Ishikawa (cell line): ENCODE data around the gene ANGPTL7.

Source experiments
- CEBPB ChIP-seq: IDR thresholded peaks from 2 replicates; pipeline ENCODE4 v1.6.1; 2012
- CREB1 ChIP-seq: IDR thresholded peaks from 2 replicates; pipeline ENCODE4 v1.6.1; 2012; ENCODE audit warnings: low read depth
- EGR1 ChIP-seq: IDR thresholded peaks from 2 replicates; pipeline ENCODE4 v1.6.1; 2012
- EP300 ChIP-seq: IDR thresholded peaks from 2 replicates; pipeline ENCODE4 v1.6.1; 2012; ENCODE audit warnings: borderline replicate concordance
- FOXM1 ChIP-seq: IDR thresholded peaks from 2 replicates; pipeline ENCODE4 v1.6.1; 2012; ENCODE audit warnings: low read depth, borderline replicate concordance
- NFIC ChIP-seq: IDR thresholded peaks from 2 replicates; pipeline ENCODE4 v1.6.1; 2012
- RAD21 ChIP-seq: IDR thresholded peaks from 2 replicates; pipeline ENCODE4 v1.6.1; 2012; ENCODE audit warnings: low read depth
- TAF1 ChIP-seq: IDR thresholded peaks from 2 replicates; pipeline ENCODE4 v1.6.1; 2012; ENCODE audit warnings: low read depth, mild to moderate bottlenecking
- TCF12 ChIP-seq: IDR thresholded peaks from 2 replicates; pipeline ENCODE4 v1.6.1; 2012; ENCODE audit warnings: low read depth
- TEAD4 ChIP-seq: IDR thresholded peaks from 2 replicates; pipeline ENCODE4 v1.6.1; 2012
- YY1 ChIP-seq: IDR thresholded peaks from 2 replicates; pipeline ENCODE4 v1.6.1; 2012; ENCODE audit warnings: low read depth
- ZBTB7A ChIP-seq: IDR thresholded peaks from 2 replicates; pipeline ENCODE4 v1.6.1; 2012; ENCODE audit warnings: low read depth
- TF ChIP-seq, protein P1 (sequence below): IDR thresholded peaks from 2 replicates; pipeline ENCODE4 v1.6.1; 2012
- TF ChIP-seq, protein P2 (sequence below): IDR thresholded peaks from 2 replicates; pipeline ENCODE4 v1.6.1; 2012; ENCODE audit warnings: low read depth, mild to moderate bottlenecking
- TF ChIP-seq, protein P3 (sequence below): IDR thresholded peaks from 2 replicates; pipeline ENCODE4 v1.6.1; 2012

Gene ANGPTL7

DNA sequence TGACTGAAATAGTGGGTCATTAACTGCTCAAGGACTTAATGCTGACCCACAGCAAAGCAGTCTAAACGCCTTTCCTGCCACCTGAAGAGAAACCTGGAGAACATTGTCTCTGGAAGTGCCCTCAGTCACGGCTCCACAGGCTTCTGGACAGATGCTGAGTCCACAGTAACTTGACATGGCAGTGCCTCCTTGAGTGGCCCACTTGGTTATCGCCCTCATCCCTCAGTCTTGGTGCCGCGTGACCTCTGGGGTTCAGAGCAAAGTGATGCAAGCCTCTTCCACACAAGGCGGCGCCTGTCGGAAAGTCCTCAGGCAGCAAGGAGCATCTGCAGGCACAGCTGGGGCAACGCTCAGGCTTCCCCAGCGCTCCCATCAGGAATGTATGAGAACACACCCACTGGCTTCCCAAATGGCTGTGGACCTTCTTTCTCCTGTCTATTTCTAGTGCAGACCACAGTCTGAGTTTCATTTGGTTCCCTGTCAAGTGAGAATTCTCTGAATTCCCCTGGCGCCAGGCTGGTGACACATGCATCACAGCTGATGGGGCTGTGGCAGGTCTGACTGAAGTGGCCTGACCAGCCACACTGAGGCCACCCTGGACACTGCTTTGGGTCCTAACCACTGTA lies 13.0 kb upstream of the ANGPTL7 start:
- TF ChIP-seq EP300 (no peak), FOXM1 (no peak), RAD21 (no peak), CREB1 (no peak), CEBPB (no peak), YY1 (no peak), TEAD4 (no peak), ZBTB7A (no peak), TCF12 (no peak), TAF1 (no peak), EGR1 (no peak), NFIC (no peak)
- TF ChIP-seq, protein P1, sequence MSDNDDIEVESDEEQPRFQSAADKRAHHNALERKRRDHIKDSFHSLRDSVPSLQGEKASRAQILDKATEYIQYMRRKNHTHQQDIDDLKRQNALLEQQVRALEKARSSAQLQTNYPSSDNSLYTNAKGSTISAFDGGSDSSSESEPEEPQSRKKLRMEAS: no peak
- TF ChIP-seq, protein P2, sequence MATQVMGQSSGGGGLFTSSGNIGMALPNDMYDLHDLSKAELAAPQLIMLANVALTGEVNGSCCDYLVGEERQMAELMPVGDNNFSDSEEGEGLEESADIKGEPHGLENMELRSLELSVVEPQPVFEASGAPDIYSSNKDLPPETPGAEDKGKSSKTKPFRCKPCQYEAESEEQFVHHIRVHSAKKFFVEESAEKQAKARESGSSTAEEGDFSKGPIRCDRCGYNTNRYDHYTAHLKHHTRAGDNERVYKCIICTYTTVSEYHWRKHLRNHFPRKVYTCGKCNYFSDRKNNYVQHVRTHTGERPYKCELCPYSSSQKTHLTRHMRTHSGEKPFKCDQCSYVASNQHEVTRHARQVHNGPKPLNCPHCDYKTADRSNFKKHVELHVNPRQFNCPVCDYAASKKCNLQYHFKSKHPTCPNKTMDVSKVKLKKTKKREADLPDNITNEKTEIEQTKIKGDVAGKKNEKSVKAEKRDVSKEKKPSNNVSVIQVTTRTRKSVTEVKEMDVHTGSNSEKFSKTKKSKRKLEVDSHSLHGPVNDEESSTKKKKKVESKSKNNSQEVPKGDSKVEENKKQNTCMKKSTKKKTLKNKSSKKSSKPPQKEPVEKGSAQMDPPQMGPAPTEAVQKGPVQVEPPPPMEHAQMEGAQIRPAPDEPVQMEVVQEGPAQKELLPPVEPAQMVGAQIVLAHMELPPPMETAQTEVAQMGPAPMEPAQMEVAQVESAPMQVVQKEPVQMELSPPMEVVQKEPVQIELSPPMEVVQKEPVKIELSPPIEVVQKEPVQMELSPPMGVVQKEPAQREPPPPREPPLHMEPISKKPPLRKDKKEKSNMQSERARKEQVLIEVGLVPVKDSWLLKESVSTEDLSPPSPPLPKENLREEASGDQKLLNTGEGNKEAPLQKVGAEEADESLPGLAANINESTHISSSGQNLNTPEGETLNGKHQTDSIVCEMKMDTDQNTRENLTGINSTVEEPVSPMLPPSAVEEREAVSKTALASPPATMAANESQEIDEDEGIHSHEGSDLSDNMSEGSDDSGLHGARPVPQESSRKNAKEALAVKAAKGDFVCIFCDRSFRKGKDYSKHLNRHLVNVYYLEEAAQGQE: no peak
- TF ChIP-seq, protein P3, sequence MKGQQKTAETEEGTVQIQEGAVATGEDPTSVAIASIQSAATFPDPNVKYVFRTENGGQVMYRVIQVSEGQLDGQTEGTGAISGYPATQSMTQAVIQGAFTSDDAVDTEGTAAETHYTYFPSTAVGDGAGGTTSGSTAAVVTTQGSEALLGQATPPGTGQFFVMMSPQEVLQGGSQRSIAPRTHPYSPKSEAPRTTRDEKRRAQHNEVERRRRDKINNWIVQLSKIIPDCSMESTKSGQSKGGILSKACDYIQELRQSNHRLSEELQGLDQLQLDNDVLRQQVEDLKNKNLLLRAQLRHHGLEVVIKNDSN: no peak

DNA sequence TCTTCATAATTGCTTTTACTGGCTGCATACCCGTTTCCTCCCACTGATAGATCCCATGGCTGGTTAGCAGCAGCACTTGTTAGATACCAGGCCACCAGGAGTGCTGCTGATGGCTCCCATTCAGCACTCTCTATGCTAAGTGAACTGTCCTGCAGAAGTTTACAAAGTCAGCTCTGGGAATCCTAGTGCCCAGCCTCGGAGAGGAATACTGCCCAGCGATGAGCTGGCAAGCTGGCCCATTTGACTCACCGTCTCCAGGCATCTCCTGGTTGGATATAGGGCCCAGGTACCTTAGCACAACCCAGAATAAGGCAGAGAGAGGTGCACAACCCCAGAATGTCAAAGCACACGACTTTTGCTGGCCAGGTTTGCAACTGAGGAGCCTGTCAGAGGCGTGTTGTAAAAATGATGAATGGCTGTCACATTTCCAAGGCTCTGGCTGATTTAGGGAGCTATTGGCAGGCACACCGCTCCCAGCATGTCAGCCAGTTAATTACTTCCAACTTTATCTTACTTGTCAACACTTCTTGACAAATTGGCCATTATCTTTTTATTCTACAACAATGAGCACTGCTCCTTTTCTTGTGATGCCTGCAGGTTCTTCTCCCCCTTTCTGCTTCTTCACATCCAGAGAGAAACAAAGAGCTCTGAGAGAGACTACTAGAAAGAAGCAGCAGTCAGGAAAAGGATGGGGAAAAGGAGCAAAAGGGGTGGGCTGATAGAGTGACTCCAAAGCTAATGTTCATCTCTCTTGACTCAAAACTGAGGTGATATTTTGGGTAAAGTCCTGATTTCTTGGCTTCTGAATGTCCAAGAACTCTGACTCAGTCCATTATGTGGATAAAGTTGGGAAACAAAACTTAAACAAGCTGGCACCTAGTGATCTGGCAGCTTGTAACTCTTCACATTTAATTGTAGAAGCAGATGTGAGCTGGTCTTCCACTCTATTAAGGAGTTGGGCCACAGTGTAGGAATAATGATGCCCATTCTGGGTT lies 10.8 kb upstream of the ANGPTL7 start:
- TF ChIP-seq RAD21 (no peak), EGR1 (no peak), CREB1 (no peak), TAF1 (no peak), ZBTB7A (no peak), TEAD4 (0 out of 2 replicates have a peak, but pooled peaks have one; percentile 11), NFIC (peak; percentile 79), TCF12 (peak; percentile 54; the same call in 1 of the 2 replicates), YY1 (no peak), FOXM1 (no peak)
- TF ChIP-seq, protein P3: no peak

DNA sequence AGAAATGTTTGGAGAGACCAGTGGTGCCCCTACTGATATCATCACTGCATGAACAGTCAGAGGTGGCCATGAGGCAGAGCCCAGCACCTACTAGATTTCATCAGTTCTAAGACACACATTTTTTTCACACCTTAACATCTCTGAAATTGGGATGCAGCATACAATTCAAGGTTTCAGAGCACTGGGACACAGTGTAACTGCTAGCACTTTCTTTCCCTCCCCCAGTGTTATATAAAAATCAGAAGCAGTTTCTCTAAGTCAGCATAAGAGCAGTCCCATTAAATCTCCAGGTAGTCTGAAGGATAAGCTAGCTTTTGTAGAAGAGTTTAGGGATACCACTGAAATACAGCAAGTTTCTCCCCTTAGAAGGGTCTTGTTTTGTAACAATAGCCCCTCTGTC lies 10.0 kb upstream of the ANGPTL7 start:
- no peak for TF ChIP-seq CEBPB
- TF ChIP-seq EGR1: no peak
- no peak for TF ChIP-seq ZBTB7A
- TF ChIP-seq, protein P2: no peak
- TF ChIP-seq TEAD4: no peak

DNA sequence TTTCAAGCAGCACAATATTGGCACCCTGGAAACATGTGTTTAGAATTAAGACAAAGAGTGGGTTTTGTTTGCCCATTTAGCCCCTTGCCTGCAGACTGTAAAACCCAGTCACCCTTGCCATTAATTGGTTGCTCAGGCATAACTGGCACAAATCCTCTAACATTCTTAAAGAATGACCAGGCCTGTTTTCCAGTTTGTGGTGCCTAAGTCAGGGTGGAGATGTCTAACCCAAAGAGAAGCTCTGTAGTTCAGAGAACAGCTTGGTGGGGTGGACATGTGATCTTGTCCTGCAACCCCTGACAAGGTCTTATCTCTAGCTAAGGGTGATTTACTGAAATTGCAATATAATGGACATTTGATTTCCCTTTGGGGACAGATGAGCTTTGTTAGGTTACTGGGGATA lies 8.8 kb upstream of the ANGPTL7 start:
- TF ChIP-seq EP300 (no peak), NFIC (0 out of 2 replicates have a peak, but pooled peaks have one; percentile 21)

DNA sequence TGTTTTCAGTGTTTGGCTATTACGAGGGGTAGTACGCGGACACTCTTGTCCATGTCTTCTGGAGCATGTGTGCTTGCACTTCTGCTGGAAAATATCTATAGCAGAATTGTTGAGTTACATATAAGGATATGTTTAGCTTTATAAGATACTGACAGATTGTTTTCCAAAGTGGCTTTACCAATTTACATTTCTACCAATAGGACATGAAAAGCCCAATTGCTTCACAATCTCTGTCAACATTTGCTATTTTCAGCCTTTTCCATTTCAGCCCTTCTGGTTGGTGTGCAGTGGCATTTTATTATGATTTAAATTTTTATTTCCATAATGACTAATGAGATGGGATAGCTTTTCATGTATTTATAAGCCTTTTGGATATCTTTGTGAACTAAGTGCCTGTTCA lies 6.3 kb upstream of the ANGPTL7 start:
- TF ChIP-seq ZBTB7A (no peak), TAF1 (no peak), YY1 (no peak), RAD21 (no peak), TEAD4 (no peak), FOXM1 (no peak), EGR1 (no peak), CEBPB (no peak), TCF12 (no peak), NFIC (no peak), CREB1 (no peak), EP300 (no peak)
- TF ChIP-seq, protein P3: no peak
- TF ChIP-seq, protein P1: no peak
- TF ChIP-seq, protein P2: no peak
